T-cell (primary cell): ENCODE data around the gene CABLES2. TPM values are rescaled to one million over a fixed set of nuclear protein-coding genes. Genes with fewer than 3 reads are reported as not detected.
"Not testable (repeated sequence)": the region's sequence is repeated elsewhere in the genome, so short reads cannot be mapped to it uniquely, and the experiment has no call there.

Source experiments
- ATAC-seq, 4 experiments: fragments of 200-7000 bp in 3 of 4; fragments of 150-1000 bp in 1 of 4; cut with Tn5 transposase; replicated peaks in 1 of 4; 1 replicate in 3 of 4; 2 replicates in 1 of 4; pipeline ENCODE4 v1.10.0; 2021; ENCODE audit warnings: moderate library complexity in 3 of 4, mild to moderate bottlenecking in 2 of 4, moderate number of reproducible peaks in 1 of 4
- CTCF ChIA-PET, 2 donors: fragments of 300-600 bp; sonication (Branson Sonifier 250); formaldehyde crosslinking; loops; one replicate each; lab custom pipeline; 2022; ENCODE audit warnings: antibody characterized with exemption in 2 of 2; lab: Charles Lee
- POLR2A ChIA-PET, 2 donors: fragments of 300-600 bp; sonication (Branson Sonifier 250); formaldehyde crosslinking; loops; one replicate each; lab custom pipeline; 2022; ENCODE audit warnings: antibody characterized with exemption in 2 of 2; lab: Charles Lee
- DNase-seq, 35 experiments: peaks; one replicate each; pipeline versions ENCODE4 v3.0.0 to v3.0.0-alpha.2; 2013 to 2023
- H3K27ac ChIP-seq: one replicate; pipeline ENCODE4 v1.5.1; 2013; ENCODE audit warnings: low read length
- H3K27me3 ChIP-seq, 2 experiments: replicated peaks in 1 of 2; 1 replicate in 1 of 2; 2 replicates in 1 of 2; pipeline versions ENCODE4 v1.6.1 to v1.7.0; 2013; ENCODE audit warnings: low read length in 1 of 2, mixed read lengths in 1 of 2; ENCODE audit not compliant: control insufficient read depth in 2 of 2, insufficient read depth in 2 of 2; ENCODE audit errors: extremely low read depth in 1 of 2
- H3K36me3 ChIP-seq, 2 donors: 1 replicate in 1 of 2; 2 replicates in 1 of 2; pipeline versions ENCODE4 v1.6.1 to v1.7.0; 2013; ENCODE audit warnings: low read length in 1 of 2; ENCODE audit not compliant: control insufficient read depth in 2 of 2, insufficient read depth in 1 of 2; ENCODE audit errors: extremely low read depth in 1 of 2
- H3K4me1 ChIP-seq, 2 experiments: 1 replicate in 1 of 2; 2 replicates in 1 of 2; pipeline versions ENCODE4 v1.6.1 to v1.7.0; 2013; ENCODE audit warnings: low read length in 2 of 2, mixed read lengths in 1 of 2; ENCODE audit not compliant: insufficient read depth in 2 of 2, control insufficient read depth in 1 of 2; ENCODE audit errors: extremely low read depth in 1 of 2
- H3K4me3 ChIP-seq, 2 donors: 1 replicate in 1 of 2; 2 replicates in 1 of 2; pipeline versions ENCODE4 v1.5.1 to v1.7.0; 2013; ENCODE audit warnings: mild to moderate bottlenecking in 2 of 2, low read length in 1 of 2, moderate library complexity in 1 of 2; ENCODE audit not compliant: control insufficient read depth in 1 of 2; ENCODE audit errors: extremely low read depth in 1 of 2
- H3K9me3 ChIP-seq: 2 replicates; pipeline ENCODE4 v1.7.0; 2013
- H3K27ac Mint-ChIP-seq, 2 donors: one replicate each; pipeline ENCODE4 v1.8.0; 2020 to 2021; ENCODE audit warnings: mild to moderate bottlenecking in 2 of 2, mixed read lengths in 2 of 2
- H3K27me3 Mint-ChIP-seq, 2 donors: one replicate each; pipeline ENCODE4 v1.8.0; 2021 to 2022; ENCODE audit warnings: mixed read lengths in 2 of 2
- H3K36me3 Mint-ChIP-seq: one replicate; pipeline ENCODE4 v1.8.0; 2021; ENCODE audit warnings: mixed read lengths
- H3K4me1 Mint-ChIP-seq, 3 donors: one replicate each; pipeline ENCODE4 v1.8.0; 2020 to 2022; ENCODE audit warnings: mixed read lengths in 3 of 3, mild to moderate bottlenecking in 1 of 3
- H3K4me3 Mint-ChIP-seq, 3 donors: one replicate each; pipeline ENCODE4 v1.8.0; 2020 to 2022; ENCODE audit warnings: mild to moderate bottlenecking in 3 of 3, mixed read lengths in 3 of 3, moderate library complexity in 3 of 3
- H3K9me3 Mint-ChIP-seq, 3 donors: one replicate each; pipeline ENCODE4 v1.8.0; 2020 to 2022; ENCODE audit warnings: mixed read lengths in 3 of 3
- WGBS: methylation state at CpG from one replicate; pipeline ENCODE4 v1.1.5; 2013; ENCODE audit warnings: missing lambda C conversion rate; ENCODE audit not compliant: insufficient coverage; 5-methylcytosine and 5-hydroxymethylcytosine counted together
- total RNA-seq, 35 experiments: library from RNA in 6 of 35; stranded (reverse) in 6 of 35; fragments of 120-200 nt in 1 of 35; gene quantifications; one replicate each; pipeline versions ENCODE4 v1.2.1 to v1.2.4 and lab custom pipeline; 2013 to 2026

CABLES2 gene
- total RNA-seq, 5 donors from 2014 or later (not counting 1 experiment from before 2014, with no cell fraction given) = 4.3 to 6.8 (median 5.6) TPM

DNA sequence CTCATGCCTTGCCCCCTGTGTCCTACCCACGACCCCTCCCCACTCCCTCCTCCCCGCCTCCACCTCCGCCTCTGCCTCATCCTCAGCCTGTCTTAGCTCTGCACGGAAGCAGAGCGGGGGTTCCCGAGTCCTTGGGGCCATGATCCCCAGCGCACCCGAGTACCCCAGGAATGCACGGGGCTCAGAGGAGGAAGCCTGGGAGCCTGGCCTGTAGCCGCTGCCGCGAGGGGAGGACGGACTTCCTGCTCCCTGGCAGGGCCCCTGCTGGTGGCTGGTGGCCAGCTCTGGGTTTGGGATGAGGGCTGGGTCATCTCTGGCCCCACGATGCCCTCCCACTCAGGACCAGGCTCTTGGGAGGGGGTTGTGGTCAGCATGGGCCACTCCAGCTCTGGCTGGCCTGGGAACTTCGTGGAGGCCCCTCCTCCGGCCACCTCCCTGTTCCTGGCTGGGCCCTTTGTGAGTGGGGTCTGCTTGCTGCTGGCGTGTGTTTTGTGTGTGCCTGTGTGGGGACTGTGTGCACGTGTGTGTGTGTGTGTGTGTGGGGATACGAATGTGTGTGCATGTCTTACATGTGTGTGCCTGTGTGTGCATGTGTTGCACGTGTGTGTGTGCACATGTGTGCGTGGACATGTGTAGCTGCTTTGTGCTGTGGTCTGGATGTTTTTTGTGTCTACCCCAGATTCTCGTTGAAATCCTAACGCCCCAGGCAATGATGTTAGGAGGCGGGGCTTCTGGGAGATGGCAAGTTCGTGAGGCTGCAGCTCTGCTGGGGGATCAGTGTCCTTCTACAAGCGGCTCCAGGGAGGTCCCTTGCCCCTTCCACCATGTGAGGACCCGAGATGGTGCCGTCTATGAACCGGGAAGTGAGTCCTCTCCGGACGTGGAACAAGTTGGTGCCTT lies 21.6 kb upstream of the CABLES2 start:
- H3K27ac ChIP-seq = no peak overlapping the region
- H3K9me3 Mint-ChIP-seq = no peaks in the 10 kb centered on the region
- H3K27ac Mint-ChIP-seq = peak overlapping the region in 1 of 2 donors; percentile 11
- no peak overlapping the region for H3K4me3 ChIP-seq
- CTCF ChIA-PET = no interaction called here
- POLR2A ChIA-PET = no interaction called here
- H3K4me3 Mint-ChIP-seq = no peak overlapping the region
- no peaks in the 10 kb centered on the region for H3K4me1 Mint-ChIP-seq
- H3K36me3 Mint-ChIP-seq = no peaks in the 10 kb centered on the region
- H3K4me1 ChIP-seq = no peaks in the 10 kb centered on the region
- H3K27me3 Mint-ChIP-seq = peaks cover 4 to 14% of the 10 kb centered on the region in 2 donors
- peaks cover 0 to 58% of the 10 kb centered on the region in 2 experiments for H3K27me3 ChIP-seq
- DNase-seq = no peak
- H3K36me3 ChIP-seq = no peaks in the 10 kb centered on the region
- WGBS = 63% methylated on average over 28 of the region's 31 CpGs
- H3K9me3 ChIP-seq = no peaks in the 10 kb centered on the region
- no peak for ATAC-seq

DNA sequence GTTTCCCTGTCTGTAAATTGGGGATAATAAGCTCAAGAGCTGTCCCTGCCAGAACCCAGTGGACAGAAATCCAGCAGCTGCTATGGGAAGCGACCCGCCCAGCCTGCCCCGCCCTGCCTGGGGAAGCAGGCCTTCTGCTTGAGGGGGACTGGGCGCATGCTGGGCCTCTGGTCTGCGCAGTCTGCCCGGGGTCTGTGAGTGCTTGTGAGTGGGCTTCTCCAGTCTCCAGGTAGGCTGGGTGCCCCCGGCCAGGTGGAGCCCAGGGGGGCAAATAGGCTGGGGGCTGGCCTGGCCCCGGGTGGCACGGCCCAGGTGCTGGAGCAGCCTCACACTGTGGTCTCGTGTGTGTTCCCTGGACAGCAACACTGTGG lies 20.9 kb upstream of the CABLES2 start:
- Mint-ChIP-seq H3K36me3 (no peaks in the 10 kb centered on the region), H3K4me3 (no peak overlapping the region), H3K27me3 (peaks cover 4 to 12% of the 10 kb centered on the region in 2 donors), H3K4me1 (no peaks in the 10 kb centered on the region), H3K27ac (no peak overlapping the region), H3K9me3 (no peaks in the 10 kb centered on the region)
- WGBS = 94% methylated on average over 10 of the region's 10 CpGs
- ChIA-PET CTCF (no interaction called here), POLR2A (no interaction called here)
- Histone ChIP-seq H3K9me3 (no peaks in the 10 kb centered on the region), H3K27ac (no peak overlapping the region), H3K4me3 (no peak overlapping the region), H3K4me1 (no peaks in the 10 kb centered on the region), H3K36me3 (no peaks in the 10 kb centered on the region), H3K27me3 (peaks cover 0 to 58% of the 10 kb centered on the region in 2 experiments)
- no peak for DNase-seq
- no peak for ATAC-seq

DNA sequence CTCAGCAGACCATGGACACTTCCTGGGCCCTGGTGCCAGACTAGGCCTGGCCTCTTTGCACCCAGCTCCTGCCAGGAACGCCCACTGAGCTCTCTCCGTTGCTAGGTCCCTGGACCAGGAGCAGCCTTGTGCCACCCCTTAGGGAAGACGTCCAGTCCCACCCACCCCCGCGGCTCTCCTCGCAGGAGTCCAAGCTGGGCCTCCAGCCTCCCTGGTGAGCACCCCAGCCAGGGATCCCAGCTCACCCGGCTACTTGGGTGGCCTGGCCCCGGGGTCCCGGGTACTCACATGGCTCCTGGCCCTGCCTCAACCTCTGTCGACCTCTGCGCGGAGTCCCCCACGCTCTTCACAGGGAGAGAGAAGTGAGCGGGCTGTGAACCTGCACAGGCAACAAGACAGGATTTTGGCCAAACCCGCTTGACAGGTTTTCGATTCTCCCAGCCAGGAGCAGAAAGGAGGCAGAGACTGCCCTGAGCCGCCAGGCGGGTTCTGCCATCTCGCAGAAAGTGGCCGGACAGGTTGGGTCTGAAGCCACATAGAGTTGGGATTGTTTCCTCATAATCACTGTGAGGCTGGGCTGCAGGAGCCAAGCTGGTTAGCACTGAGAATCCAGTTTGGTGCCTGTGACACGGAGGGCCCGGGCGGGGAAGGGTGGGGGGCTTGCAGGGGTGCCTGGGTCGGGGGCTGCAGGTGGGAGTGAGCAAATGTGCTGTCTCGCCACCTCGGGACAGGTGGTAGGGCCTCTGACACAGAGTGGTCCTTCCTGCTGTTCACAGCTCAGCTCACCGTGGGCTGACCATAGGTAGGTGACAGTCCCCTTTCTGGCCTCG lies 20.3 kb upstream of the CABLES2 start, which contains the start of gene RBBP8NL:
Gene RBBP8NL, minus strand, starts transcription at position 368 of the 830 bp plus-strand sequence. CDS start 7,892 bp downstream, outside the sequence.
- no peaks in the 10 kb centered on the region for H3K36me3 Mint-ChIP-seq
- H3K27me3 Mint-ChIP-seq = peaks cover 4 to 12% of the 10 kb centered on the region in 2 donors
- ChIA-PET CTCF (no interaction called here), POLR2A (no interaction called here)
- no peak for DNase-seq
- no peaks in the 10 kb centered on the region for H3K4me1 Mint-ChIP-seq
- WGBS = 81% methylated on average over 20 of the region's 28 CpGs
- H3K9me3 Mint-ChIP-seq = no peaks in the 10 kb centered on the region
- H3K4me3 Mint-ChIP-seq = no peak within 1 kb of the TSS
- no peaks in the 10 kb centered on the region for H3K36me3 ChIP-seq
- H3K4me3 ChIP-seq = no peak within 1 kb of the TSS
- no peaks in the 10 kb centered on the region for H3K4me1 ChIP-seq
- H3K27me3 ChIP-seq = peaks cover 0 to 59% of the 10 kb centered on the region in 2 experiments
- H3K9me3 ChIP-seq = no peaks in the 10 kb centered on the region
- ATAC-seq = no peak
- no peak within 1 kb of the TSS for H3K27ac ChIP-seq
- H3K27ac Mint-ChIP-seq = no peak within 1 kb of the TSS

DNA sequence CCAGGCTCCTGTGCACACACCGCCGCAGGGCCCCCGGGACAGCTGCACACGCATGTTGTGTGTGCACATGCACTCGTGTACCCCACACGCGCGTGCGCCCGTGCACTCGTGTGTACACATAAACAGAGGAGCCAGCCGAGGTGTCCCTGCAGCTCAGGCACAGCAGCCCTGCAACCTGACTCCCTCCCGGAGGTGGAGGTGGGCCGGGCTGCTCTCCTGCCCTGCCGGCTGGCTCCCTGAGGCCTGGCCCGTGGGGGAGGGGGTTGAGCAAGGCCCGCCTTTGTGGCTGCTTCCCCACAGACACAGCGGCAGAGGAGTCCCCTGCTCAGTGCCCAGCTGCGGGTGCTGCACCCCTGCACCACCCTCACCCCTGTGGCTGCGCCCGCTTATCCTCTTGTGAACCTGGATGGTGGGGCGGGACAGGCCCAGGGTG lies 19.6 kb upstream of the CABLES2 start:
- ChIA-PET POLR2A (no interaction called here), CTCF (no interaction called here)
- ATAC-seq = no peak
- Mint-ChIP-seq H3K4me1 (no peaks in the 10 kb centered on the region), H3K4me3 (no peak overlapping the region), H3K27ac (no peak overlapping the region), H3K9me3 (no peaks in the 10 kb centered on the region), H3K36me3 (no peaks in the 10 kb centered on the region), H3K27me3 (peaks cover 4 to 11% of the 10 kb centered on the region in 2 donors)
- no peaks in the 10 kb centered on the region for H3K36me3 ChIP-seq
- H3K9me3 ChIP-seq = no peaks in the 10 kb centered on the region
- H3K27ac ChIP-seq = no peak overlapping the region
- no peaks in the 10 kb centered on the region for H3K4me1 ChIP-seq
- DNase-seq = no peak
- no peak overlapping the region for H3K4me3 ChIP-seq
- H3K27me3 ChIP-seq = peaks cover 0 to 55% of the 10 kb centered on the region in 2 experiments
- 80% methylated on average over 19 of the region's 22 CpGs for WGBS

DNA sequence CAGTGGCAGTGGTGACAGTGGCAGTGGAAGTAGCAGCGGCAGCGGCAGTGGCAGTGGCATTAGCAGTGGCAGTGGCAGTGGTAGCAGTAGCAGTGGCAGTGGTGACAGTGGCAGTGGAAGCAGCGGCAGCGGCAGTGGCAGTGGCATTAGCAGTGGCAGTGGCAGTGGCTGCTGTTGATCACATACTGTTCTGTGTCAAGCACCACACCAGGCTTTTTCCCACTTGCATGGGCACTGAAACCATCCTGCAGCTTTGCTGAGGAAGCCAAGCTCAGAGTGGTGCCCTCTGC lies 18.9 kb upstream of the CABLES2 start:
- peaks cover 0 to 55% of the 10 kb centered on the region in 2 experiments for H3K27me3 ChIP-seq
- H3K27ac ChIP-seq, H3K9me3 ChIP-seq, H3K4me3 Mint-ChIP-seq, DNase-seq, H3K9me3 Mint-ChIP-seq, H3K4me1 Mint-ChIP-seq, POLR2A ChIA-PET, H3K36me3 Mint-ChIP-seq, H3K36me3 ChIP-seq, H3K27me3 Mint-ChIP-seq, H3K4me3 ChIP-seq, H3K4me1 ChIP-seq, H3K27ac Mint-ChIP-seq, CTCF ChIA-PET, ATAC-seq: not testable (repeated sequence)
- 96% methylated on average over 4 of the region's 4 CpGs for WGBS

DNA sequence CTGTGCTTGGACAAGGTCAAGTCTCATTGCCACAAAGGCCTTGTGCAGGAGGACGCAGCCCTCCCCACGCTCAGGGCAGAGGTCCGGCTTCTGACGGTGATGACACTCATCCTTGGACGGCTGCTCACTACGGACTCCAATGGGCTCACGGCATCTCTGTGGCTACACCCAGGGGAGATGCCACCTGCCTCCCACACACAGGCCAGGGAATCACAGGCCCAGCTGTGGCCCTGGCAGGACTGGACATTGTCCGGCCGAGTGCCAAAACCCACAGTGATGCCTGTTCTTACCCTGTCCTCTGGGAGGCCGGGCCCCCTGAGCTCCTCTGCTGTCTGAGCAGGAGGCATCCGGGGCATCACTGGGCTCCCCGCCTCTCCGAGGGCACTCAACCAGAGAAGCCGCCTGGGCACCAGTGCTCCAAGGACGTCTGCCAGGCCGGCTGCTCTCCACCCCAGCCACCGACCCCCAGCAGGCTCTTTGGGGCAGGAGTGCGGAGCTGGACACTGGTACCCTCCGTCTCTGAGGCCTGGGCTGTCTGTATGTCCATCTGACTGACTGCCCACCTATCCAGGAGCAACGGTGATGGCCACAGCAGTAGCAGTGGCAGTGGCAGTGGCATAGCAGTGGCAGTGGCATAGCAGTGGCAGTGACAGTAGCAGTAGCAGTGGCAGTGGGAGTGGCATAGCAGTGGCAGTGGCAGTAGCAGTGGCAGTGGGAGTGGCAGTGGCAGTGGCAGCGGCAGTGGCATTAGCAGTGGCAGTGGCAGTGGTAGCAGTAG lies 18.4 kb upstream of the CABLES2 start:
- DNase-seq (no peak), ATAC-seq (no peak)
- H3K4me1 ChIP-seq = no peaks in the 10 kb centered on the region
- ChIA-PET POLR2A (no interaction called here), CTCF (no interaction called here)
- H3K27me3 Mint-ChIP-seq = peaks cover 0 to 4% of the 10 kb centered on the region in 2 donors
- no peak overlapping the region for H3K4me3 Mint-ChIP-seq
- 83% methylated on average over 18 of the region's 21 CpGs for WGBS
- H3K9me3 ChIP-seq = no peaks in the 10 kb centered on the region
- peaks cover 0 to 55% of the 10 kb centered on the region in 2 experiments for H3K27me3 ChIP-seq
- no peaks in the 10 kb centered on the region for H3K4me1 Mint-ChIP-seq
- H3K36me3 Mint-ChIP-seq = no peaks in the 10 kb centered on the region
- H3K27ac ChIP-seq = no peak overlapping the region
- H3K36me3 ChIP-seq = no peaks in the 10 kb centered on the region
- H3K9me3 Mint-ChIP-seq = no peaks in the 10 kb centered on the region
- H3K27ac Mint-ChIP-seq = no peak overlapping the region
- H3K4me3 ChIP-seq = no peak overlapping the region
